Transverse colon (tissue), 4 donors: Measurements from ENCODE around the gene SARDH.

ENCODE experiments used
- EP300 ChIP-seq: sonication (generic); formaldehyde crosslinking; IDR thresholded peaks from one replicate; pipeline ENCODE4 v1.6.1; 2017; ENCODE audit warnings: antibody characterized with exemption, low read depth
- POLR2A ChIP-seq: fragments of 450-650 bp; IDR thresholded peaks from one replicate; pipeline ENCODE4 v1.6.1; 2016; ENCODE audit warnings: antibody characterized with exemption, mild to moderate bottlenecking, moderate library complexity
- POLR2AphosphoS5 ChIP-seq, 3 donors: sonication (generic); formaldehyde crosslinking; IDR thresholded peaks; one replicate each; pipeline ENCODE4 v1.6.1; 2016; ENCODE audit warnings: antibody characterized with exemption in 3 of 3
- TF ChIP-seq, protein P1 (sequence below), 5 experiments: fragments of 200-600 bp in 3 of 5; fragments of 450-650 bp in 2 of 5; sonication (generic) in 3 of 5; IDR thresholded peaks; 1 replicate in 2 of 5; 2 replicates in 3 of 5; pipeline ENCODE4 v1.5.1; 2016 to 2017; ENCODE audit warnings: antibody characterized with exemption in 5 of 5, inconsistent platforms in 3 of 5, mild to moderate bottlenecking in 2 of 5, moderate library complexity in 1 of 5

- TF ChIP-seq, protein P1, sequence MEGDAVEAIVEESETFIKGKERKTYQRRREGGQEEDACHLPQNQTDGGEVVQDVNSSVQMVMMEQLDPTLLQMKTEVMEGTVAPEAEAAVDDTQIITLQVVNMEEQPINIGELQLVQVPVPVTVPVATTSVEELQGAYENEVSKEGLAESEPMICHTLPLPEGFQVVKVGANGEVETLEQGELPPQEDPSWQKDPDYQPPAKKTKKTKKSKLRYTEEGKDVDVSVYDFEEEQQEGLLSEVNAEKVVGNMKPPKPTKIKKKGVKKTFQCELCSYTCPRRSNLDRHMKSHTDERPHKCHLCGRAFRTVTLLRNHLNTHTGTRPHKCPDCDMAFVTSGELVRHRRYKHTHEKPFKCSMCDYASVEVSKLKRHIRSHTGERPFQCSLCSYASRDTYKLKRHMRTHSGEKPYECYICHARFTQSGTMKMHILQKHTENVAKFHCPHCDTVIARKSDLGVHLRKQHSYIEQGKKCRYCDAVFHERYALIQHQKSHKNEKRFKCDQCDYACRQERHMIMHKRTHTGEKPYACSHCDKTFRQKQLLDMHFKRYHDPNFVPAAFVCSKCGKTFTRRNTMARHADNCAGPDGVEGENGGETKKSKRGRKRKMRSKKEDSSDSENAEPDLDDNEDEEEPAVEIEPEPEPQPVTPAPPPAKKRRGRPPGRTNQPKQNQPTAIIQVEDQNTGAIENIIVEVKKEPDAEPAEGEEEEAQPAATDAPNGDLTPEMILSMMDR (IDR thresholded peaks at IDR 0.05), result no peak
- TF ChIP-seq POLR2AphosphoS5 (IDR thresholded peaks at IDR 0.05) (no peak), POLR2A (no peak), EP300 (no peak)
Measured at GRCh38 chr9:133643362-133643755, 94.8 kb downstream of the SARDH start.
